RPMI7951 (cell line): ENCODE measurements around the gene HCRTR1. TPM values are rescaled to one million over a fixed set of nuclear protein-coding genes. Genes with fewer than 3 reads are reported as not detected.

Source experiments
- DNase-seq: peaks from one replicate; pipeline ENCODE4 v3.0.0-alpha.2; 2012; ENCODE audit warnings: low read depth
- total RNA-seq: library from RNA; depleted of rRNA; stranded (reverse); fragments of >200 nt; shearing (Covaris generic); gene quantifications from 2 replicates; pipeline ENCODE4 v1.2.3, GENCODE V29; 2014

The HCRTR1 gene
- total RNA-seq, 1 experiment from 2014 or later = not detected

- DNase-seq = no peak
Observed at GRCh38 chr1:31650161-31651088, 32.9 kb downstream of the HCRTR1 start.

GRCh38 chr1:31651089-31651420 is 33.6 kb downstream of the HCRTR1 start:
- DNase-seq = peak; percentile 49

- no peak for DNase-seq
Observed at GRCh38 chr1:31651766-31652165, 34.3 kb downstream of the HCRTR1 start.

DNA sequence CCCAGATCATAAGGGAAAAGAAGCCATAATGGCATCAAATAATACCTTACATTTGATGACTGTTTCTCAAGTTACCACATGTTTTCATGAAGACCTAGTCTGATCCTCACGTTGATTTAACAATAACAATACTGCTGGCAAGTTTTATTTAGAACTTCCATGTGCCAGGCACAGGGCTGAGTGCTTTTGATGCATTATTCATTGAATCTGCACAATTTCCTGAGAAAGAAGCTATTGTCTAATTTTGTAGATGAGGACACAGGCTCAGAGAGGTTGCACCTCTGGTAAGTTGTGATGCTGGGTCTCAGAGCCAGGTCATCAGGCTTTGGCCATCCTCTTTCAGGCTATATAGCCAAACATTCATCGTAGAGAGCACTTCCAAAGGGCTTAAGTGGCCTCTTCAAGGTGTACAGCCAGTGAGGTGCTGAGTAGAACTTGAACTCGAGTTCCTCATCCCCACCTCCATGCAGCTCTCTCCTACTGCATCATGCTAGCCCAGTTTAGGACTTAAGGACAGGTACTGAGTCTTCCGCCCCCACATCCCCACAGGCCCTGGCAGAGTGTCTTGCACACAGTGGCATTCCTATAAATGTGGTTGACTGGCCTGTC is 35.5 kb downstream of the HCRTR1 start:
- no peak for DNase-seq

DNA sequence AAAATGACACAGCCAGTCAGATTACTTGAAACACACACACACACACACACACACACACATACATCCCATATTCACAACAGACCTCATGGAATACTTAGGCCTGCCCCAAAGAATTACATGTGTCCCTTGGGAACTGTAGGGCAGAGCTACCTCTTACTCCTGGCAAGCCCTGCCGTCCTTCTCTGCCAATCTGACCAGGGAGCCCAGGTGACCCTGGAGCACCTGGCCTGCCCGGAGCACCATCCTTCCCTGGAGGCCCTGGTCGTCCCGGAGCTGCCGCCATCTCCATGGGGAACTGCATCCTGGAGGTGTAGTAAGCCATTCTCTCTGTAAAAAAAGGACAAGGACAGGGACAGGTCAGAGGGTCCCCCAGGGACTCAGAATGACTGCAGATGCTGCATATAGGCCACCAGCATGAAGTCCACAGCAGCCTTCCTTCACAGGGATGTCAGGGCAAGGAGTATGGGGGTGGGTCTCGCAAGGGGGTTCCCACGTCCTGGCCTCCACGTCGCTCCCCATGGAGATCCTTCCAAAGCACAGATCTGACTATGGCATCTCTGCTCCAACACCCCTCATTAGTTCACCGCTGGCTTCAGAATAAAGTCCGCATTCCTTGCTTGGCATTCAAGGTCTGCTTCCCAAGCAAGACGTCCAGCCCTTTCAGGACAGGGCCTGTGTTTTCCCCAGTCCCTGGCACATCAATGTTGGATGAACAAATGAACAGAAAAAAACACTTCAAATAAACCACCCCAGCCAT is 36.4 kb downstream of the HCRTR1 start:
- no peak for DNase-seq

DNA sequence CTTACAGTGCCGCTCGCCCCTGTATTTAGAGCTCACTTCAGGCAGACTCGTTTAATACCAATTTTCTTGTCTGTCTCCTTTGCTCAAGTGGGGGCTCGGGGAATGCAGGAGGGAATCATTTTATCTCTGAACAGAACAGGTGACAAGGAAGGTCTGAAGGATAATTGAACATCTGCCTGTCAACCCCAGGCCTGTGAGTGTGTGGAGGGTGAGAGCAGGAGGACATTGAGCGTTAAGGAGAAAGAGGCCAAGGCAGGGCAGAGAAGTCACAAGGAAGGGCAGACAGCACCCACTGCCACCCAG is 36.9 kb downstream of the HCRTR1 start:
- no peak for DNase-seq

DNA sequence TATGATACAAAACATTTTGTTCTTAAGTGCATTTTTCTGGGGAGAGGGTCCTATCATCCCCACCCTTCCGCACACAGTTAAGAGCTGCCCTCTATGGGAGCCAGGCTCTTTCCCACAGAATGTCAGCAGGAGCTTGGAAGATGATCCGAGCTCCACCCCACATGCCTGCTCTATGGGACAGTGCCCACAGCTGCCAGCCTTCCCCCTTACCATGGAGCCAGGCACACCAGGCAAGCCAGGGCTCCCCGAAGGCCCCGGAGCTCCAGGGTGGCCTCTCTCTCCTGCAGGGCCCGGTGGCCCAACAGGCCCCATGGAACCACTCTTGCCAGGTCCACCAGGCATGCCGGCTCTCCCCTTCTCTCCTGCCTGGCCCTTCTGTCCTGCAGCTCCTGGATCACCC is 37.6 kb downstream of the HCRTR1 start:
- DNase-seq = no peak

- DNase-seq = no peak
Observed at GRCh38 chr1:31655756-31656155, 38.3 kb downstream of the HCRTR1 start.

- no peak for DNase-seq
Observed at GRCh38 chr1:31657020-31657804, 39.7 kb downstream of the HCRTR1 start.

GRCh38 chr1:31657972-31658510 is 40.6 kb downstream of the HCRTR1 start:
- DNase-seq = no peak

- no peak for DNase-seq
Observed at GRCh38 chr1:31658721-31659120, 41.2 kb downstream of the HCRTR1 start.

GRCh38 chr1:31659889-31660288 is 42.4 kb downstream of the HCRTR1 start:
- no peak for DNase-seq

DNA sequence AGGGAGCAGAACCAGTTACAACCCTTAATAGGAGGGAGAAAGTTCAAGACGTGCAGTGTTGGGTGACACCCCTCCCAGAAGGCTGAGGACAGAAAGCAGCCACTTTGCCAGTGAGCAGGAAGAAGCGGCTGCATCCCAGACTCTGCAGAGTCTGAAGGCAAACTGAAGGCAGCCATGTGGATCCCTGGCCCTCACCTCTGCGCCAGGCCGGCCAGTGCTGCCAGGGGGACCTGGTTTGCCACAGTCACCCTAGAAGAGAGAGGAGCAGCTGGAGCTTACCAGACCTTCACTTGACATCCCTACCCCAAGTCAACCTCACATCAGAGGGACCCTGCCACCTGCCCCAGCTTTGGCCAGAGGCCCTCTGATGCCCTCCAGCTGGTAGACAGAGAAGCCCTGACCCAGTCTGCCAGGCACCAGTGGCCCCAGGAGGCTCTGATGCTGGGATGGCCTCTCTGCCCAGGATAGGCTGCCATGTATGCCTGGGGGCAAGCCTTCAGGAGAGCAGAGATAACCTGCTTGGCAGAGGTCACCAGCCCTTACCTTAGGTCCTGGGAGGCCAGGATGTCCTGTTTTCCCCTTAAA is 43.5 kb downstream of the HCRTR1 start:
- no peak for DNase-seq

DNA sequence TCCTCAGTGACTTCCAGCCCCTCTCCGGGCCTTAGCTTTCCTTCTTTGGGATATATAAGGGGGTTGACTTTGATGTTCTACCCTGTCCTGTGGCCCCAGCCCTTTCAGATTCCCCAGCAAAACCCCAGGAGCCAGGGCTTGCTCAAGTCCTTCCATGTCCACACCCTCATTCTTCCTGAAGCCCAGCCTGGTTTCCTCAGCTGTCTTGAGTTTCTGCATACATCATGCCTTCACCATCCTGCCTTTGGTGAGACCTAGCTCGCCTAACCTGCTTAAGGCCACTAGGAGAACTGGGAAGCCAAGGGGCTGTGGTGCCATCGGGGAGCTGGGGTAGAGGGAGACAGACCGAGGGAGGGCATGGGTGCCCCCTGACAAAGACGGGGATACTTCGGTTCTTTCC is 44.4 kb downstream of the HCRTR1 start:
- no peak for DNase-seq

- DNase-seq = no peak
Observed at GRCh38 chr1:31662463-31662862, 45.0 kb downstream of the HCRTR1 start.

- DNase-seq = peak; percentile 55
Observed at GRCh38 chr1:31663622-31664452, 46.3 kb downstream of the HCRTR1 start.

DNA sequence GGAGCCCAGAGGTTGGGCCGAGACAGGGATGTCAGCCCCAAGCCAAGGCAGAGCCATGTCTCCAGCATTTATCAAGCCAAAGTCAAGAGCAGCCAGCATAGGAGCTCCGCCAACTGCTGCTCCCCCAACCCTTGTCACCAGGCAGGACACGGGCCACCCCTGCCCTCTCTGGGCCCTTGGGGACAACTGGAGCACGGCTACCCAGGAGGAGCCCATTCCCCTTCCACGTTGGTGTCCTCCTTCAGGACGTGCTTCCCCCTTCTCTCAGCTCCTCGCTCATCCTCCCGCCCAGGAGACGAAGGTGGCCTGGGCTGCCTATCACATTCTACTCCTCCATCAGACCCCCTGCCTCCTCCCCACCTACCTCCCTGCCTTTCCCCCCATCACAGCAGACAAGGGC is 47.0 kb downstream of the HCRTR1 start:
- no peak for DNase-seq

GRCh38 chr1:31665234-31665878 is 47.9 kb downstream of the HCRTR1 start:
- no peak for DNase-seq

GRCh38 chr1:31666263-31666963 is 48.9 kb downstream of the HCRTR1 start:
- peak; percentile 87 for DNase-seq
